H1 (cell line): Measurements from ENCODE around the gene DNAJC27. TPM values are rescaled to one million over a fixed set of nuclear protein-coding genes. Genes with fewer than 3 reads are reported as not detected.

ENCODE experiments used
- CTCF ChIA-PET: fragments of 300-600 bp; sonication (Branson Sonifier 250); formaldehyde crosslinking; loops from one replicate; lab custom pipeline; 2021; ENCODE audit not compliant: partially characterized antibody; lab: Charles Lee
- POLR2A ChIA-PET: fragments of 300-600 bp; sonication (Branson Sonifier 250); formaldehyde crosslinking; loops from one replicate; lab custom pipeline; 2021; ENCODE audit warnings: inconsistent platforms; ENCODE audit not compliant: partially characterized antibody; lab: Charles Lee
- DNase-seq, 2 experiments: peaks; one replicate each; pipeline versions ENCODE4 v3.0.0 to v3.0.0-alpha.2; 2010 to 2022; ENCODE audit warnings: low spot score in 2 of 2, low read depth in 1 of 2, mixed read lengths in 1 of 2
- FAIRE-seq: peaks from 2 replicates; lab custom pipeline; 2011; peaks lifted over from hg19 to GRCh38; lab: Jason Lieb, UNC
- H2AFZ ChIP-seq: 2 replicates; pipeline ENCODE4 v1.8.1; 2012; ENCODE audit warnings: low read length, inconsistent platforms
- H2AK5ac ChIP-seq: 2 replicates; pipeline ENCODE4 v1.6.1; 2013; ENCODE audit warnings: low read depth, low read length
- H2BK120ac ChIP-seq: replicated peaks from 2 replicates; pipeline ENCODE3; 2013; ENCODE audit warnings: low read depth, low read length, inconsistent platforms
- H2BK12ac ChIP-seq: 2 replicates; pipeline ENCODE4 v1.6.1; 2013; ENCODE audit warnings: low read depth, low read length
- H2BK15ac ChIP-seq: 2 replicates; pipeline ENCODE4 v1.6.1; 2013; ENCODE audit warnings: low read length
- H2BK20ac ChIP-seq: 2 replicates; pipeline ENCODE4 v1.6.1; 2013; ENCODE audit warnings: low read length
- H2BK5ac ChIP-seq: 2 replicates; pipeline ENCODE4 v1.6.1; 2013; ENCODE audit warnings: low read depth, low read length
- H3K14ac ChIP-seq: 2 replicates; pipeline ENCODE4 v1.6.1; 2013; ENCODE audit warnings: inconsistent platforms; ENCODE audit not compliant: insufficient read length
- H3K18ac ChIP-seq: 2 replicates; pipeline ENCODE4 v1.6.1; 2013; ENCODE audit warnings: low read length; ENCODE audit errors: extremely low read depth
- H3K23ac ChIP-seq: 2 replicates; pipeline ENCODE4 v1.6.1; 2013; ENCODE audit warnings: inconsistent platforms; ENCODE audit not compliant: insufficient read length
- H3K23me2 ChIP-seq: 2 replicates; pipeline ENCODE4 v1.6.1; 2013; ENCODE audit warnings: low read depth, low read length
- H3K27ac ChIP-seq: 2 replicates; pipeline ENCODE4 v1.6.1; 2011; ENCODE audit warnings: low read depth, low read length, inconsistent platforms
- H3K27me3 ChIP-seq, 4 experiments: replicated peaks in 1 of 4; 1 replicate in 1 of 4; 2 replicates in 3 of 4; pipeline versions ENCODE4 v1.6.1 to v1.8.1; 2011 to 2013; ENCODE audit warnings: low read length in 3 of 4, mild to moderate bottlenecking in 3 of 4, inconsistent platforms in 2 of 4, mixed read lengths in 2 of 4, moderate library complexity in 1 of 4; ENCODE audit not compliant: control insufficient read depth in 3 of 4, insufficient read depth in 3 of 4; ENCODE audit errors: extremely low read depth in 1 of 4
- H3K36me3 ChIP-seq, 4 experiments: 2 replicates each; pipeline versions ENCODE4 v1.6.1 to v1.8.1; 2011 to 2013; ENCODE audit warnings: mild to moderate bottlenecking in 4 of 4, low read length in 3 of 4, moderate library complexity in 2 of 4, control low read depth in 1 of 4, inconsistent platforms in 1 of 4; ENCODE audit not compliant: insufficient read depth in 4 of 4, control insufficient read depth in 2 of 4
- H3K4ac ChIP-seq: replicated peaks from 2 replicates; pipeline ENCODE3; 2013; ENCODE audit warnings: low read length, low read depth, mixed read lengths, inconsistent platforms; ENCODE audit not compliant: insufficient read length
- H3K4me1 ChIP-seq, 4 experiments: replicated peaks in 1 of 4; 1 replicate in 1 of 4; 2 replicates in 3 of 4; pipeline versions ENCODE4 v1.6.1 to v1.8.1; 2011 to 2013; ENCODE audit warnings: low read length in 3 of 4, inconsistent platforms in 2 of 4, mixed read lengths in 1 of 4; ENCODE audit not compliant: insufficient read depth in 4 of 4, control insufficient read depth in 3 of 4
- H3K4me2 ChIP-seq, 2 experiments: 2 replicates each; pipeline versions ENCODE4 v1.6.1 to v1.8.1; 2011 to 2013; ENCODE audit warnings: low read depth in 2 of 2, low read length in 2 of 2, control low read depth in 1 of 2, inconsistent platforms in 1 of 2, mild to moderate bottlenecking in 1 of 2; ENCODE audit not compliant: insufficient read depth in 1 of 2
- H3K4me3 ChIP-seq, 4 experiments: fragments of 200-600, 300-600 bp in 1 of 4; sonication (generic), shearing (Covaris generic), sonication (Bioruptor Twin) in 1 of 4; 2 replicates each; pipeline versions ENCODE4 v1.5.1 to v1.8.1; 2011 to 2016; ENCODE audit warnings: low read length in 4 of 4, low read depth in 3 of 4, control low read depth in 2 of 4, inconsistent platforms in 2 of 4, mild to moderate bottlenecking in 2 of 4, mixed read lengths in 1 of 4, moderate library complexity in 1 of 4; ENCODE audit not compliant: insufficient read depth in 2 of 4; ENCODE audit errors: extremely low read depth in 1 of 4
- H3K56ac ChIP-seq: replicated peaks from 2 replicates; pipeline ENCODE3; 2013; ENCODE audit warnings: low read depth, mild to moderate bottlenecking, mixed read lengths, low read length, inconsistent platforms; ENCODE audit not compliant: insufficient read length
- H3K79me1 ChIP-seq: 2 replicates; pipeline ENCODE4 v1.6.1; 2013; ENCODE audit warnings: low read depth, low read length, control low read depth
- H3K79me2 ChIP-seq, 2 experiments: 2 replicates each; pipeline versions ENCODE4 v1.6.1 to v1.8.1; 2012 to 2013; ENCODE audit warnings: low read length in 2 of 2, mild to moderate bottlenecking in 2 of 2, inconsistent platforms in 1 of 2; ENCODE audit not compliant: insufficient read depth in 2 of 2, control insufficient read depth in 1 of 2
- H3K9ac ChIP-seq, 4 experiments: replicated peaks in 1 of 4; 1 replicate in 1 of 4; 2 replicates in 3 of 4; pipeline versions ENCODE4 v1.6.1 to v1.8.1; 2011 to 2013; ENCODE audit warnings: low read depth in 3 of 4, low read length in 3 of 4, control low read depth in 2 of 4, mild to moderate bottlenecking in 2 of 4, moderate library complexity in 2 of 4, inconsistent platforms in 1 of 4; ENCODE audit errors: extremely low read depth in 1 of 4
- H3K9me3 ChIP-seq, 2 experiments: 2 replicates each; pipeline versions ENCODE4 v1.6.1 to v1.8.1; 2012 to 2013; ENCODE audit warnings: mild to moderate bottlenecking in 2 of 2, moderate library complexity in 2 of 2, control low read depth in 1 of 2, inconsistent platforms in 1 of 2, low read depth in 1 of 2, low read length in 1 of 2, mixed read lengths in 1 of 2; ENCODE audit not compliant: insufficient read depth in 2 of 2
- H4K20me1 ChIP-seq, 2 experiments: replicated peaks in 1 of 2; 2 replicates each; pipeline versions ENCODE3 to v1.8.1; 2011 to 2013; ENCODE audit warnings: inconsistent platforms in 2 of 2, low read length in 2 of 2, mild to moderate bottlenecking in 1 of 2; ENCODE audit not compliant: insufficient read depth in 2 of 2, control insufficient read depth in 1 of 2
- H4K5ac ChIP-seq: 2 replicates; pipeline ENCODE4 v1.6.1; 2013; ENCODE audit warnings: low read length, low read depth, mixed read lengths, inconsistent platforms; ENCODE audit not compliant: insufficient read length
- H4K8ac ChIP-seq: 2 replicates; pipeline ENCODE4 v1.8.0; 2013; ENCODE audit warnings: mild to moderate bottlenecking, moderate library complexity, low read length, inconsistent platforms; ENCODE audit not compliant: insufficient read depth; ENCODE audit errors: extremely low read depth
- H4K91ac ChIP-seq: replicated peaks from 2 replicates; pipeline ENCODE3; 2013; ENCODE audit warnings: low read length, mixed read lengths, inconsistent platforms; ENCODE audit not compliant: insufficient read length
- EP300 ChIP-seq, 2 experiments: IDR thresholded peaks; 1 replicate in 1 of 2; 2 replicates in 1 of 2; pipeline ENCODE4 v1.6.1; 2011 to 2012; ENCODE audit warnings: low read depth in 2 of 2, low read length in 2 of 2, mild to moderate bottlenecking in 2 of 2, borderline replicate concordance in 1 of 2, inconsistent platforms in 1 of 2, moderate library complexity in 1 of 2
- HDAC6 ChIP-seq: IDR thresholded peaks from one replicate; pipeline ENCODE4 v1.7.1; 2012; ENCODE audit warnings: low read depth, mild to moderate bottlenecking, inconsistent platforms, low read length, moderate library complexity
- JUND ChIP-seq: IDR thresholded peaks from 2 replicates; pipeline ENCODE4 v1.6.1; 2011; ENCODE audit warnings: mild to moderate bottlenecking, improper control_type of control experiment, low read length
- RFX5 ChIP-seq: IDR thresholded peaks from 2 replicates; pipeline ENCODE4 v1.6.1; 2011; ENCODE audit warnings: low read depth, low read length, improper control_type of control experiment, borderline replicate concordance
- SP4 ChIP-seq: IDR thresholded peaks from 2 replicates; pipeline ENCODE4 v1.6.1; 2012; ENCODE audit warnings: low read length, inconsistent platforms
- YY1 ChIP-seq: IDR thresholded peaks from 2 replicates; pipeline ENCODE4 v1.6.1; 2011; ENCODE audit warnings: low read depth, mild to moderate bottlenecking, low read length
- WGBS, 2 experiments: shearing (Covaris generic) in 1 of 2; methylation state at CpG; one replicate each; pipeline versions ENCODE4 v1.1.6 to v1.1.7; 2013 to 2015; ENCODE audit warnings: low lambda C conversion rate in 2 of 2, mixed read lengths in 2 of 2, inconsistent platforms in 1 of 2, low coverage in 1 of 2, missing lambda C conversion rate in 1 of 2; ENCODE audit not compliant: insufficient replicate concordance in 2 of 2, insufficient coverage in 1 of 2, insufficient read length in 1 of 2; ENCODE audit errors: extremely low coverage in 1 of 2, missing lambda C conversion rate in 1 of 2; 5-methylcytosine and 5-hydroxymethylcytosine counted together
- polyA plus RNA-seq, 7 experiments: library from polyadenylated mRNA; depleted of rRNA in 3 of 7; stranded (reverse) in 5 of 7; unstranded in 2 of 7; fragments of >200 nt in 5 of 7; fragments of 200-250 nt in 2 of 7; gene quantifications; 1 replicate in 5 of 7; 2 replicates in 1 of 7; 4 replicates in 1 of 7; pipeline versions ENCODE4 v1.2.1 to v1.2.3, GENCODE V29; 2011 to 2013; ENCODE audit warnings: missing spikeins in 2 of 7, mixed read lengths in 2 of 7
- total RNA-seq: library from RNA; stranded (reverse); fragmentation: NEBNext Ultra II Directional; extraction: Animal tissue kit (Norgen Biotek cat#: 25700); gene quantifications from 2 replicates; pipeline ENCODE4 v1.2.1, GENCODE V29; 2021

DNAJC27 gene
- total and polyA plus RNA-seq, 2 of the 8 experiments (the other 6 are each of a cell fraction or from before 2014, with no cell fraction given): 1.4 to 4.5 TPM

GRCh38 chr2:24986372-24986771 is 14.6 kb upstream of the DNAJC27 start:
- 60% methylated on average over 3 of the region's 3 CpGs; no CpG with 5 or more reads in 1 of the 2 experiments for WGBS, 2 experiments
- H3K18ac ChIP-seq: no peak overlapping the region
- no peak for FAIRE-seq
- TF ChIP-seq YY1 (no peak), SP4 (no peak), RFX5 (no peak), HDAC6 (no peak), JUND (no peak), EP300 (IDR thresholded peaks at IDR 0.05; ENCODE audit: borderline replicate concordance in 1 of 2, low read depth in 2 of 2, low read length in 2 of 2) (no peak)

More at GRCh38 chr2:24986372-24986771, 14.6 kb upstream of the DNAJC27 start:
- Histone ChIP-seq H3K4me1 (peaks cover 0 to 7% (median 0%) of the 10 kb centered on the region in 4 experiments; a peak in 2 of 7 replicates), H3K36me3 (no peaks in the 10 kb centered on the region), H3K23ac (no peak overlapping the region), H3K14ac (peak overlapping the region; percentile 28), H3K27ac (no peak overlapping the region), H2AK5ac (no peak overlapping the region), H3K9ac (no peak overlapping the region), H3K4me2 (no peak overlapping the region), H4K8ac (no peak overlapping the region), H4K5ac (no peak overlapping the region), H2AFZ (no peak overlapping the region), H4K20me1 (no peaks in the 10 kb centered on the region), H3K9me3 (no peaks in the 10 kb centered on the region), H3K79me1 (no peaks in the 10 kb centered on the region), H3K23me2 (no peaks in the 10 kb centered on the region), H2BK15ac (no peak overlapping the region), H2BK5ac (no peak overlapping the region), H3K27me3 (no peaks in the 10 kb centered on the region), H3K4me3 (no peak overlapping the region), H2BK120ac (no peak overlapping the region), H2BK12ac (no peak overlapping the region), H3K56ac (no peak overlapping the region), H3K4ac (no peak overlapping the region), H3K79me2 (no peaks in the 10 kb centered on the region), H2BK20ac (no peak overlapping the region), H4K91ac (no peak overlapping the region)
- ChIA-PET POLR2A (interaction anchor here (1.5 kb wide), 1 partner anchor 10 kb away, joined by 3 read pairs; no protein-coding TSS in a partner anchor), CTCF (interaction anchor here (0.8 to 2.8 kb wide), 4 partner anchors 9 to 143 kb away, joined by 4 to 9 read pairs (median 6); no protein-coding TSS in a partner anchor)
- no peak for DNase-seq
